ENCODE results near the gene PRKG1.

- TF ChIP-seq CHD2 (IDR thresholded peaks at IDR 0.05; ENCODE audit: low read length) (no peak), ZNF274 (IDR thresholded peaks at IDR 0.05; ENCODE audit: borderline replicate concordance, extremely low read depth, low read length) (no peak), SIN3A (conservative IDR thresholded peaks at IDR 0.05 in 1 of 2, IDR thresholded peaks at IDR 0.05 in 1 of 2; ENCODE audit: low read depth in 1 of 2, low read length in 2 of 2) (no peak), EP300 (IDR thresholded peaks at IDR 0.05; ENCODE audit: borderline replicate concordance in 1 of 2, low read depth in 2 of 2, low read length in 2 of 2) (no peak), SUZ12 (IDR thresholded peaks at IDR 0.05; ENCODE audit: low read length) (no peak), TCF12 (IDR thresholded peaks at IDR 0.05; ENCODE audit: low read depth, low read length) (no peak), KDM1A (IDR thresholded peaks at IDR 0.05; ENCODE audit: borderline replicate concordance, low read length) (no peak), CHD1 (IDR thresholded peaks at IDR 0.05; ENCODE audit: low read depth, low read length) (no peak)
These were observed 211.3 kb downstream of the PRKG1 start for GRCh38 chr10:51285601-51286000.

All from H1 (cell line).